ENCODE measurements around the gene CTNNA3.

- TF ChIP-seq CTCF (IDR thresholded peaks at IDR 0.05) = no peak
- no peak for TF ChIP-seq POLR2A (IDR thresholded peaks at IDR 0.05)
These were observed 1377.2 kb downstream of the CTNNA3 start for GRCh38 chr10:66318761-66319160.

Data from testis (tissue), 2 donors.